Breast epithelium (tissue), 3 donors: ENCODE data around the gene IMMP2L.

ENCODE experiments used
- CTCF ChIP-seq, 3 donors: fragments of 450-650 bp; IDR thresholded peaks; one replicate each; pipeline ENCODE4 v1.5.1; 2016 to 2017; ENCODE audit warnings: antibody characterized with exemption in 3 of 3, mild to moderate bottlenecking in 3 of 3, moderate library complexity in 3 of 3
- POLR2A ChIP-seq: fragments of 450-650 bp; IDR thresholded peaks from one replicate; pipeline ENCODE4 v1.6.1; 2016; ENCODE audit warnings: antibody characterized with exemption, mild to moderate bottlenecking, moderate library complexity
- POLR2AphosphoS5 ChIP-seq, 3 donors: sonication (generic); formaldehyde crosslinking; IDR thresholded peaks; one replicate each; pipeline ENCODE4 v1.6.1; 2017; ENCODE audit warnings: antibody characterized with exemption in 3 of 3

DNA sequence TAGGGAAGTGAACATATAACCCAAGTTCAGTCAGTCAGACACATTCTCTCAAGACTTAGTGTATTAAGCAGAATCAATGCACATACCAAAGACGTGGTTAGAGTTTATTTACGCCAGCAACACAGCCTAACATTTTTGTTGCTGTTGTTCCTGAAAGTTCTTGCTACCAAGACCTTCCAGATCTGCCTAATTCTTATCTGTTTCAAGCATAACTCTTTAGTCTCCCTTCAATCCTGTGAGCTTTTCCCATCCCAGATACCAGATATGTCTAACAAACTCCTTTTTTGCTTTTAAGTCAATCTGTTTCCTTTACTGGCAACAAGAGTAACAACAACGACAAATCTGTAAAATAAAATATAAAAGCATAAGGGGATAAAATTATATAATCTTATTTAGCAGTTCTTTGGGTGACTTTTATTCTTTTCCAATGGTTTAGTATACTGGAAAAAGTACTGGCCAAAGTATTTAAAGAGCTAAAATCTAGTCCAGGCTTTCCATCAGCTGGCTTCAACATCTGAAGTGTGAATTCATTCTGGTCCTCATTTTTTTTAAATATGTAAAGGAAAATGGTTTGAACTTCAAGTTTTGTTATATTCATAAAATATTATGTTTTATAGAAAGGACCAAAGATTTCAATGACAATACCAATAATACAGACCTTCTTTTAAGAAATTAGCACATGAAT lies 193.8 kb downstream of the IMMP2L start:
- no peak for TF ChIP-seq CTCF (IDR thresholded peaks at IDR 0.05)
- no peak for TF ChIP-seq POLR2A
- TF ChIP-seq POLR2AphosphoS5 (IDR thresholded peaks at IDR 0.05), result no peak
